Frontal cortex (tissue), 4 donors: ENCODE results near the gene PNPO. TPM values are rescaled to one million over a fixed set of nuclear protein-coding genes. Genes with fewer than 3 reads are reported as not detected.
"Not testable (repeated sequence)": the region's sequence is repeated elsewhere in the genome, so short reads cannot be mapped to it uniquely, and the experiment has no call there.

Source experiments
- DNase-seq, 2 donors: peaks; one replicate each; pipeline ENCODE4 v3.0.0; 2012; ENCODE audit warnings: low spot score in 2 of 2
- FAIRE-seq: peaks from 2 replicates; lab custom pipeline; 2012; peaks lifted over from hg19 to GRCh38; lab: Jason Lieb, UNC
- total RNA-seq: library from RNA; depleted of rRNA; stranded (reverse); fragments of >200 nt; gene quantifications from one replicate; pipeline ENCODE4 v1.2.3, GENCODE V29; 2014
- donor health status: control.
- donor health status: control.
- donor health status: control.

PNPO gene
- total RNA-seq, 1 donor from 2014 or later: 7.3 TPM

GRCh38 chr17:47968836-47969235 is 27.5 kb downstream of the PNPO start:
- DNase-seq: no peak
- no peak for FAIRE-seq

DNA sequence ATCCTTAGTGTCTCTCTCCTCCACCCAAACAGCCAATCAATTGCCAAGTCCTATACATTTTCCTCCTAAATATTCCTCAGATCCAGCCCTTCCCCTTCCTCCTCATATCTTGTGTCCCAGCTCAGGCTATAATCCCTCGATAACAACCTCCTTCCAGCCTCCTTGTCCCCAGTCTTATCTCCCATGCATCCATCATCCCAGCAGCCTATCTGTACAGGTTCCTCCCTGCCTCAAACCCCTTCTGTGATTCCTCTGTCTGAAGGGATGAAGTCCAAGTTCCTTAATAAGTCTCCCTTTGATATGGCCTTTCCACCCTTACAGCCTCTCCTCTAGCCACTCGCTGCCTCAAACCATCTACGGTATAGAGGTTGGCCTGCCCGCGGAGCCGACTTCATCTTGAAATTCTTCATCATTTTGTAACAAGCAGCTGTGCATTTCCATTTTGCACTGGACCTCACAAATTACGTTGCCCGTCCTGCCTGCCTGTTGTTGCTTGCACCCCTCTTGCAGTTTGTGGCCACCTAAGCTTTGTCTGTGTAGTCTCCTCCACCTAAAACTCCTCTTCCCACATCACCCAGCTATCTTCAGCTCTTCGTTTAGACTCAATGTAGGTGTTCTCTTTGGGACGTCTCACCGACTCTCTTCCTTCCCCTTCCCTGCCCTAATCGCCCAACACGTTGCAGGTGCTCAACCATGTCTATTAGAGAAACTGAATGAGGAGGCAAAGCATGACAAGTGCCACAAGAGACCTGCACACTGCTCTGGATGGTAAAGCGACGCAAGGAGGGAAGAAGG is 28.8 kb downstream of the PNPO start:
- DNase-seq: no peak
- FAIRE-seq: no peak

- DNase-seq: peak; percentile 88 to 96
- peak; percentile 97 for FAIRE-seq
Observed at GRCh38 chr17:47970725-47971499, 29.5 kb downstream of the PNPO start, which contains the start of gene CDK5RAP3. TSS of gene CDK5RAP3 (plus strand) at chr17:47971113. CDS start at chr17:47971147, 34 bp downstream.

GRCh38 chr17:47973541-47973940 is 32.2 kb downstream of the PNPO start:
- no peak for DNase-seq
- FAIRE-seq: no peak

DNA sequence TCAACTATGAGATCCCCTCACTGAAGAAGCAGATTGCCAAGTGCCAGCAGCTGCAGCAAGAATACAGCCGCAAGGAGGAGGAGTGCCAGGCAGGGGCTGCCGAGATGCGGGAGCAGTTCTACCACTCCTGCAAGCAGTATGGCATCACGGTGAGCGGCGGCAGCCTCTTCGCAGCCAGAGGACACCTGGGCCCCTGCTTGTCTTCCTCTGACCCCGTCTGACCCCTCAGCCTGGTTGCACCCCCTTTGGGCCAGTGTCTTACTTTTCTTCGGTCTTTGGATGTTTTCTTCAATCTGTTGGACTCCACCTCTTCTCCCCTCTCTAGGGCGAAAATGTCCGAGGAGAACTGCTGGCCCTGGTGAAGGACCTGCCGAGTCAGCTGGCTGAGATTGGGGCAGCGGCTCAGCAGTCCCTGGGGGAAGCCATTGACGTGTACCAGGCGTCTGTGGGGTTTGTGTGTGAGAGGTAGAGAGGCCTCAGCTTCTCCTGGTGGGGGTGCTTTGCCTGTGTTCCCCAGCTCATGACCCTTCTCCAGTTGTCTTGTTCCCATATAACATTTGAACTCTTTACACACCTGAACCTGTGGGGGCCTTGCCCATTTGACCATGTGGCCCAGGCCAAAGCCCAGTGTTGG is 33.9 kb downstream of the PNPO start:
- DNase-seq (no peak), FAIRE-seq (no peak)

DNA sequence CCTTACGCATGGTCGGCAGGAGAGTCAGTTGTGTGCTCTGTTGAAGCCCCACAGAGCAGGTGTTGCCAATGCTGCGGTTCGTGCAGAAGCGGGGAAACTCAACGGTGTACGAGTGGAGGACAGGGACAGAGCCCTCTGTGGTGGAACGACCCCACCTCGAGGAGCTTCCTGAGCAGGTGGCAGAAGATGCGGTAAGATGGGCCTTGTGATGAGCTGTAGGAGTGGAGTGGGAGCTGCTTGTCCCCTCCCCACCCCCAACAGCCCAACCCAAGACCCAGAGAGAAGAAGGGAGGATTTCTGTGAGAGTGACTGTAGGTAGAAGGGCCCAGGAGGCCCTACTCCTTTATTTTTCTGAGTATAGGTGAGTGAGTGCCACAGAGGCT is 34.4 kb downstream of the PNPO start:
- FAIRE-seq: no peak

GRCh38 chr17:47978324-47978723 is 37.0 kb downstream of the PNPO start:
- peak; percentile 46 to 75 for DNase-seq
- FAIRE-seq: no peak

More for the DNA sequence above, 34.4 kb downstream of the PNPO start:
- no peak for DNase-seq

DNA sequence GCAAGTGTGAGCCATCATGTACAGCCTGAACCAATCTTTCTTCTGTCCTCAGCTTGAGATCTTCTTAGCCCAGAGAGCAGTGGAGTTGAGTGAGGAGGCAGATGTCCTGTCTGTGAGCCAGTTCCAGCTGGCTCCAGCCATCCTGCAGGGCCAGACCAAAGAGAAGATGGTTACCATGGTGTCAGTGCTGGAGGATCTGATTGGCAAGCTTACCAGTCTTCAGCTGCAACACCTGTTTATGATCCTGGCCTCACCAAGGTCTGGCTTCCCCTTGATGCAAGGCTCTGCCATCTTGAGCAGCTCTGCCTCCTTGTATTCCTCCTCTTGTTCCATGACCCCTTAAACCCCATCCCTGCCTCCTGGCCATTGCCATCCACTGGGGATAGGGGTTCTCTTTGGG is 39.2 kb downstream of the PNPO start:
- DNase-seq: no peak
- FAIRE-seq: no peak

- DNase-seq: no peak
- FAIRE-seq: no peak
Observed at GRCh38 chr17:47981462-47981861, 40.1 kb downstream of the PNPO start.

DNA sequence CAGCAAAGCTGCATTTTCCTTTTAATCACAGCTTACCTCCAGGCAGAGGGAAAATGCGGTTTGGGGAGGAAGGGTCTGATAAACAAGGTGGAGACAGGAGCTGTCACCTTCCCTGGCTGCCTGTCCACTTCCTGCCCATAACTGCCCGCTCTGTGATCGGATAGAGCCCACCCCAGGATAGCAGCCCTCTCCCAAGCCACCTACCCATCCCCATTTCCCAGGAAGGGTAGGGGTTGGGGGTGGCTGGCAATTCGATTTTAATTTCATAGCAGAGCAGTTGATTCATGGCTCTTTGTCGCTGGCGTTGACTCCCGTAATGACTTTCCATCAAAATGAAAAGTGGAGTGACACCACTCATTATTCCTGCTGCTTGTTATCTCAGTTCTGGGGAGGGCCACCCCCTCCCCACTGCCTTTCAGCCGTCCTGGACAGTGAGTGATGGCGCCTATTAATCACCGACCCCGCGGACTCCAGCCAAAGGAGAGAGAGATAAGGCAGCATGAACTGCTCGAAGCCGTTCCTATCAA is 40.8 kb downstream of the PNPO start:
- FAIRE-seq: no peak

DNA sequence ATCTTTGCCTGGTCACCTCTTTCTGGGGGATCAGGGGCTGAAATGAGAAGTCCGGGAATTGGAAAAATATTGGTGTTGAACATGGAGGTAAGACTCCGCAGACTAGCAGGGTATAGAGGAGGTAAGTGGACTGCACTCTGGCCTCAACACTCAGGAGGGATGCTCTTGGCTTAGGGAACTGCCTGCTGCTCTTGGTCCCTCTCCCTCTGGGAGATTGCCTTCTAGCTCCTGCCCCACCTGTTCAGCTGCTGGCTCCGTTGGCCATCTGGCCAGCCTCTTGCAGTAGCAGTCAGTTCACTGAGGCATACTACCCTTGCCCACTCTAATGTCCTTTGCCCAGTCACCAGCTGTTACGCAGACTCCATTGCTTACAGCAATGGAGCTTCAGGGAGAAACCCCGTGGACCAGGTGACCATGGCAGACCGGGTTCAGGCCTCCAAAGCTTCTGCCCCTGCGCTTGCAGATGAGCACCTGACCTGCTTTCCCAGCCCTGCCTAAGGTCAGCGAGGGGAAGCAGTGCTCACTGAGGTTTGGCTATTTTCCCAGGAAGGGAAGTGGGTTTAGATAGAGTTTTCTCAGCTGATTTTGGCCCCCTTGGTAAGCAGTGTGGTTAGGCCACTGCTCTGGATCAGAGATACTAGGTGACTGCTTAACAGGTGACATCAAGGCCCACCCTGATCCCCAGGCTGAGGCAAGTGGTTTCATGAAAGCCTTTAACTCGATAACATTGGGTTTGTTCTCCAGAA is 41.4 kb downstream of the PNPO start:
- FAIRE-seq: no peak

More for the DNA sequence above, 40.8 kb downstream of the PNPO start:
- DNase-seq: no peak

GRCh38 chr17:47983492-47984223 is 42.3 kb downstream of the PNPO start:
- FAIRE-seq: no peak

More for the DNA sequence above, 41.4 kb downstream of the PNPO start:
- no peak for DNase-seq

GRCh38 chr17:47986520-47986919 is 45.1 kb downstream of the PNPO start:
- no peak for FAIRE-seq

More at GRCh38 chr17:47983492-47984223, 42.3 kb downstream of the PNPO start:
- DNase-seq: no peak

GRCh38 chr17:47987240-47987835 is 46.0 kb downstream of the PNPO start:
- FAIRE-seq: no peak
- no peak for DNase-seq

More at GRCh38 chr17:47986520-47986919, 45.1 kb downstream of the PNPO start:
- no peak for DNase-seq

DNA sequence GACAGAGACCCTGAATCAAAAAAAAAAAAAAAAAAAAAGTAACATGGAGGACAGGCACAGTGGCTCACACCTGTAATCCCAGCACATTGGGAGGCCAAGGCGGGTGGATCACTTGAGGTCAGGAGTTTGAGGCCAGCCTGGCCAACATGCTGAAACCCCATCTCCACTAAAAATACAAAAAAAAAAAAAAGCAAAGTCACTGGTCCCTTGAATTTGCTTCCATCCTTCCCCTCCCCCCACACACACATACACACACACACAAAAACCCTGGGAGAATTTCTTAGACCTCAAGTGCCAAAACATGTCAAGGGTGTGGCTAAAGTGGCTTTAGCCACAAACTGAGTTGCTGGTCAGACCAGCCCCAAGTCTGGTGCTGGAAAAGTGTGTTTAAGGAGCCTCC is 47.1 kb downstream of the PNPO start:
- FAIRE-seq, DNase-seq: not testable (repeated sequence)

DNA sequence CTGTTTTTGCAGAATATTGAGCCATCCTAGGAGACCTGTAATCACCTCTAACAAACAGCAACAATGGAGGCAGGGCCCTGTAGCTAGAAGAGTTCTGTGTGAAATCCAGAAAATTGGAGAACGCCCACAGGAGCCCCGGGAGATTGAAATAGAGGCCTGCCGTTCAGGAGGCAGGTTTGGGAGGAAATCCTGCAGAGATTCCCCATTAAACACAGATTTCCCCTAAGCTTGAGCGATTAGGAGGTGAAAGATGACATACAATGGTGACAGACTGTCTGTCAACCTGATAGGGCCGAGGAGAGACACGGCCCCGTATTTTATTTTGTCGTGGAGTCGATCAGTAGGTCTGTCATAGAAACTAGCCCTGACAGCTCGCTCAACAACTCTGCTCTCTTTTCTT is 47.8 kb downstream of the PNPO start:
- no peak for FAIRE-seq

GRCh38 chr17:47989700-47990099 is 48.3 kb downstream of the PNPO start:
- DNase-seq (no peak), FAIRE-seq (no peak)

More for the DNA sequence above, 47.8 kb downstream of the PNPO start:
- DNase-seq: no peak

DNA sequence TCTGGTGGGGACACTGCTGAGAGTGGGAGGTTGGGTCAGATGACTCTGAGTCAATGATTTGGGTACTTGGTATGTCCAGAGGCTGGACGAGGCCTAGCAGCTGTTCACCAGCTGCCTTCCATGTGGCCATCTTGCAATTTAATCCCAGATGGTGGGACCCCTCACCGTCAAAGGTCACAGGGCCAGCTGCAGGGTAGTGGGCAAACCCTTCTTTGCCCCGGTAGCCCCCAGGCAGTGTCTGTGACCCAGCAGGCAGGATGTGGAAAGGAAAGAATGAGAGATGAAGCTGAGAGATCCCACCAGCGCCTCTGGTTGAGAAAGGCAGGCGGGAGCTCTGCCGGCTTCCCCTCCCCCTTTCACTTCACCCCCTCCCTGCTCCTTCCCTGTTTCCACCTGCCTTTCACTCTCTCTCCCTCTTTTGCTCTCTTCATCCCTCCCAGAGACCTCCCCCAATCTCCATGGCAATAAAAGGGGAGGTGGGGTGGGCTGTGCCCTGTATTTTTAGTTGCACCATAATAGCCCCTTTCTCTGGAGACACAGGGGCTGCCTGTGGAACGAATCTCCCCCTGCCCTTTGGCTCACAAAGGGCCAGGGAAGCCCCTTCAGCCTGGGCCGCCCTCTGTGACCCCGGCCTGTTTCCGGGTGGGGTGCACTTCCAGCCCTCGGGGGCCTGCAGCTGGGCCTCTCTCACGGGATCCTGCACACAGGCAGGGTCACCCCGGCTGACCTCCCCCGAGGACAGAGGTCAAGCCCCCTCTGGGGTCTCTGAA is 49.8 kb downstream of the PNPO start:
- no peak for DNase-seq
- no peak for FAIRE-seq
